ENCODE measurements around the gene AKR1D1.
"Not testable (repeated sequence)": the region's sequence is repeated elsewhere in the genome, so short reads cannot be mapped to it uniquely, and the experiment has no call there.

Gene AKR1D1

DNA sequence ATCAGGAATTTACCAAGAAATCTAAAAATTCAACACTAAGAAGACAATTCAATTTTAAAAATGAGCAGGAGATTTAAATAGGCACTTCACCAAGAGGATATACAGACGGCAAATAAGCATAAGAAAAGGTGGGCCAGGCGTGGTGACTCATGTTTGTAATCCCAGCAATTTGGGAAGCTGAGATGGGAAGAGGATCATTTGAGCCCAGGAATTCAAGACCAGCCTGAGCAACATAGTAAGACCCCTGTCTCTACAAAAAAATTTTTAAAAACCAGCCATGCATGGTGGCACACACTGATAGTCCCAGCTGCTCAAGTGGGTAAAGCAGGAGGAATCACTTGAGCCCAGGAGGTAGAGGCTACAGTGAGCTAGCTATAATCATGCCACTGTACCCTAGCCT, 3.5 kb upstream of the AKR1D1 start:
- no peak overlapping the region for H3K4me3 ChIP-seq (ENCODE audit: low read depth, low read length)

DNA sequence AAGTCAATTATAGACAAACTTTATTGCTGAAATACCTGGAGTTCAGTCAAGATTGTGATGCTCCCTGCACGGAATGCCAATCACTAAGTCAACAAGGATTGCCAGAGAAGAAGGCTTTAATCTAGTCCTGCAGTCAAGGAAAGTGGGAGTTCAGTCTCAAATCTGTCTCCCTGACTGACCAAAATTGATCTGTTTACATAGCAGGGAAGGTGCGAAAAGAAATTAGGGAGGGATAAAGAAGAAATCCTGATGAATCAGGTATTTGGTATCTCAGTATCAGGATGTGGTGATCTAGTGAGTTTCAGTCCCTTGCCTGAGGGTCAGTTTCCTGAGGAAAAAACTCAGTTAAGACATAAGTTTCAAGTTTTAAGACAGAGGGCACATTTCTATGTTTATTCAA, 2.1 kb upstream of the AKR1D1 start:
- no peak overlapping the region for H3K4me3 ChIP-seq (ENCODE audit: low read depth, low read length)

DNA sequence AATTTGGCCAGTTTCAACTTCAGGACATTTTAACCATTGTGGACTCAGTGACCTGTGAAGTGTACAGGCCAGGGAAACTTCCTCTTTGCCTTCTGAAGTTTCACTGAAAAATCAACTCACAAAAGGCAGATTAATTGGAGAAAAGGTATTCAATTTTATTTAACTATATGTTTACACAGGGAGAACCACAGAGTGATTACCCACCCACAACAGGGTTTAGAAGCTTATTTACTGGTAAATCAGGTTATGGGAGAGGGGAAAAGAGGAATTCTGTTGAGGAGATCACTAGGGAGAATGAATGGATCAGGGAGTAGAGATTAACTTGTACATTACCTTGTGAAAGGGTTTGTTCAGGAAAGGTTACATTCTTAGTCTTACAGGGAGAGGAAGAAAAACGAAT, 1.7 kb upstream of the AKR1D1 start:
- no peak overlapping the region for H3K4me3 ChIP-seq (ENCODE audit: low read depth, low read length)

DNA sequence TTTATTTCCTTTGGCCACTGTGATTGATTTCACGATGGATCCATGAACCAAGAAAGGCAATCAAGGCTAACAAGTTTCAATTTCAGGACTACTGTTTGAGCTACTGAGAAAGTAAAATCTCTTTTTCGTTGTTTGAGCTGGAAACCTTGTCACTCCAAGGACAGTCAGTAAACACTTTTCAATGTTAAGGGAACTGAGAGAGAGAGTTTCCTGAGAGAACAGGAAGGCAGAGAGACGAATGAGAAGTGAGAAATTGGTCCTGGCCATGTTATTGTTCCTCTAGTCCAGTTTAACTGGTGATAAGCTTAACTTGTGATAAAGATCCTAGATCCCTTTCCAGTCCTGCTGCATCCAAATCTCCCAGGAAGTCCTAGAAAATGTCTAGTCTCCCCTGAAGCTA, 909 bp upstream of the AKR1D1 start:
- no peak overlapping the region for H3K4me3 ChIP-seq (ENCODE audit: low read depth, low read length)

DNA sequence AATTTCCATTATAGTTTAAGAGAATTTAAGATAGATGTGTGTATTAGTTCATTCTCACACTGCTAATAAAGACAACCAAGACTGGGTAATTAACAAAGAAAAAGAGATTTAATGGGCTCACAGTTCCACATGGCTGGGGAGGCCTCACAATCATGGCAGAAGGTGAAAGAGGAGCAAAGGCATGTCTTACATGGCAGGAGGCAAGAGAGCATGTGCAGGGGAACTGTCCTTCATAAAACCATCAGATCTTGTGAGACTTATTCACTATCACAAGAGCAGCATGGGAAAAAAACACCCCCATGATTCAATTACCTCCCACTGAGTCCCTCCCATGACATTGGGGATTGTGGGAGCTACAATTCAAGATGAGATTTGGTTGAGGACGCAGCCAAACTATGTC, 473 bp upstream of the AKR1D1 start:
- H3K4me3 ChIP-seq (ENCODE audit: low read depth, low read length) = not testable (repeated sequence)

DNA sequence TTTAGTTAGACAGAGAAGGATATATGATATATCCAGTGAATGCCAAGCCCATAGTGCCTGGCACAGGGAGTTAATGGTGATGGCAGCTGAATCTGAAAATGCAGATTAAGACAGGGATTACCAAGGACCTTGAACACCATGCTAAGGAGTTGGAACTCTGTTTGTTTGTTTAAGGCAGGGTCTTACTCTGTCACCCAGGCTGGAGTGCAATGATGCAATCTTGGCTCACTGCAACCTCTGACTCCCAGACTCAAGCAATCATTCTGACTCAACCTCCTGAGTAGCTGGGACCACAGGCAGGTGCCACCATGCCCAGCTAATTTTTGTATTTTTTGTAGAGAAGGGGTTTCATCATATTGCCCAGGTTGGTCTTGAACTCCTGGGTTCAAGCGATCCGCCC, 1.6 kb downstream of the AKR1D1 start:
- no peak overlapping the region for H3K4me3 ChIP-seq (ENCODE audit: low read depth, low read length)

- H3K4me3 ChIP-seq (ENCODE audit: low read depth, low read length) = no peak overlapping the region
These were observed 2.9 kb downstream of the AKR1D1 start for GRCh38 chr7:138079137-138079536.

DNA sequence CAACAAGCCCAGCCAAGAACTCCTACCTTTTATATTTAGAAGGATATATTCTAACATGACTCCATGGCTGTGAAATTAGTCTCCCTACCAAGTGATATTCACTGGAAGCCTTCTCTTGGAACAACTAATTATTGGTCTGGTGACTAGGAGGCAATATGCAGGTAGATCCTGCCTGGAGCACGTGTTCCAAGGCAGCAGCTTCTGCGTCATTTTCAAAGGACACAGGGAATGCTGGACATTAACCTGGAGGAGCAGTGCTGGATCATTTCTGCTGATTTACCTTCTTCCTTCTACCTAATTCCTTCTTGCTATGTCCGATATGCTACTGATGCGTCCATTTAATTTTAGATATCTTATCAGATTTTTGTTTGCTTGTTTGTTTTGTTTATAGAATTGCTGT, 5.6 kb downstream of the AKR1D1 start:
- no peak overlapping the region for H3K4me3 ChIP-seq (ENCODE audit: low read depth, low read length)

GRCh38 chr7:138083859-138084258, 7.6 kb downstream of the AKR1D1 start:
- no peak overlapping the region for H3K4me3 ChIP-seq (ENCODE audit: low read depth, low read length)

DNA sequence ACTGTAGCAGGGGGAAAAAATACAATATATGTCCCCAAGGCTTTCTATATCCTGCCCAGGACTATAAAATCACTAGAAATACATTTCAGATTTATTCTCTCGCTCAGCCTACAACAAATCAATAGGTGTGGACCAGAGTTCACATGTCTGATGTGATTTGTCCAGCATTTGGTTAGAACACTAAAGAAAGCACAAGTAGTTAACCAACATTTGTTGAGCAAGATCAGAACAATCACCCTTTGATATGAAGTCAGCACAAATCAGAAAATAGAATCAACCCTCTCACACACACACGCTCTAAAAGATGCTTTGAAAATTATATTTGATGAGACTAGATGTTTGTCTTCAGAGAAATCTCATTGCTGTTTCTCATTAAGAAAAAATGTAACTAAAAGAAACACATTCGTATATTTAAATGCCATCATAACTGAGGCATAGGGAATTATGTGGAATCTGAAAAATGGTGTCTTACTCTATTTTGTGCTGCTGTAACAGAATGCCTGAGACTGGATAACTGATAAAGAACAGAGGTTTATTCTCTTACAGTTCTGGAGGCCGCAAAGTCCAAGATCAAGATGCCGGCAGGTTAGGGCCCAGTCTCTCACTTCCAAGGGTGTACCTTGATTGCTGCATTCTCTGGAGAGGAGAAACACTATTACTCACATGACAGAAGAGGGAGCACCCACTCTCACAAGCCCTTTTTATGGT, 10.5 kb downstream of the AKR1D1 start:
- H3K4me3 ChIP-seq (ENCODE audit: low read depth, low read length) = no peak overlapping the region

DNA sequence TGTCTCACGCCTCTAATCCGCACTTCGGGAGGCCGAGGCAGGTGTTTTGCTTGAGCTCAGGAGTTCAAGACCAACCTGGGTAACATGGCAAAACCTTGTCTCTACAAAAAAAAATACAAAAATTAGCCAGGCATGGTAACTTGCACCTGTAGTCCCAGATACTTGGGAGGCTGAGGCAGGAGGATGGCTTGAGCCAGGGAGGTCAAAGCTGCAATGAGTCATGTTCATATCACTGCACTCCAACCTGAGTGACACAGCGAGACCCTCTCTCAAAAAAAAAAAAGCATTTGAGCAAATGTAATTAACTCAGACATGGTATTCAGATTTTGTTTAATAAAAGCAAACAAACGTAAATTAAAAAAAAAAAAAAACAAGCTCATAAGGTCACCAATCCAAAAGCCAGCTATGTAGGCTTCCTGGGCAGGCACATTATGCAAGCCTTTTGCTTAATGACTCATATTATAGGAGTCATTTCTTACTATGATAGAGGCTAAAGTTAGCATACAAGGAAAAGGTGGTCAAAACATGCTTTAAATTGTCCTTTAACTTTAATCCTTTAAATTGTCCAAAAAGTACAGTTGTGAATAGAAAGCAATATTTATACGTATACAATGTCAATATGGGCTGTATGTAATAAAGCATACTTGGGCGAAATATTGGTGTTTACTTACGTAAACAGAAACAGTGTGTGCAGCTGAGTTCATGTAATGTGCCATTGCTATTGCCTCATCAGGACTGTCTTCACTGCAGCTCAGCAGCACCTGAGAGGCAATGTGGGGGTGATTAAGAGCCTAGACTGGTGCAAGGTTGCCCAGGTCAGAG, 13.0 kb downstream of the AKR1D1 start:
- no peak overlapping the region for H3K4me3 ChIP-seq (ENCODE audit: low read depth, low read length)

- H3K4me3 ChIP-seq (ENCODE audit: low read depth, low read length) = no peak overlapping the region
These were observed 14.8 kb downstream of the AKR1D1 start for GRCh38 chr7:138091032-138091431.

- not testable (repeated sequence) for H3K4me3 ChIP-seq (ENCODE audit: low read depth, low read length)
These were observed 15.6 kb downstream of the AKR1D1 start for GRCh38 chr7:138091840-138092239.

GRCh38 chr7:138092486-138093028, 16.3 kb downstream of the AKR1D1 start:
- H3K4me3 ChIP-seq (ENCODE audit: low read depth, low read length) = no peak overlapping the region

GRCh38 chr7:138095972-138096935, 20.0 kb downstream of the AKR1D1 start:
- no peak overlapping the region for H3K4me3 ChIP-seq (ENCODE audit: low read depth, low read length)

- H3K4me3 ChIP-seq (ENCODE audit: low read depth, low read length) = no peak overlapping the region
These were observed 20.9 kb downstream of the AKR1D1 start for GRCh38 chr7:138097064-138097741.

DNA sequence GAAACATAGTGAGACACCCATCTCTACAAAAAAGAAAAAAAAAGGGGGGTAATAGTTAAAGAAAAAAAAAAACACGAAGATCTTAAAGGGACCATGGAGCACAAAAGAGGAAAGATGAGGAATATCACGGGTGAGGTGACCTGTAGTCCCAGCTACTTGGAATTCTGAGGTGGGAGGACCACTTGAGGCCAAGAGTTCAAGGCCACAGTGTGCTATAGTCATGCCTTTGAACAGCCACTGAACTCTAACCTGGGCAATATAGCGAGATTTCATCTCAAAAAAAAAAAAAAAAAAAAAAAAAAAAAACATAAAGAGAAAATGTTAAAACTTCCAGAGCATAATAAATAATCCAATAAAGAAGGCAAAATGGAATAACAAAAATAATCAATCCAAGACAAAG, 23.6 kb downstream of the AKR1D1 start:
- H3K4me3 ChIP-seq (ENCODE audit: low read depth, low read length) = no peak overlapping the region

DNA sequence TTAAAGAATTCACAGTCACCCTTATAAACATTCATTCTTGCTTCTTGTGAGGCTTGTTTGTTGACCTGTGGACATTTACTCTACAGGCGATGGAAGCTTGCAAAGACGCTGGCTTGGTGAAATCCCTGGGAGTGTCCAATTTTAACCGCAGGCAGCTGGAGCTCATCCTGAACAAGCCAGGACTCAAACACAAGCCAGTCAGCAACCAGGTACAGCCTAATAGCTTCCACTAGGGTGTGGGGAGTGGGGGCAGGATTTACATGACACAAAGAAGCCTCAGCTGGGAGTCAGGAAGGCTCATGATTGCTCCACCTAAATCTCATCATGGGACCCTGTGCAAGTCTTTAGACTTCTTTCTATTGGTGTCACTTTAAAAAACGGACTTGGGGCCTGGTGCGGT, 29.0 kb downstream of the AKR1D1 start:
- no peak overlapping the region for H3K4me3 ChIP-seq (ENCODE audit: low read depth, low read length)

- no peak overlapping the region for H3K4me3 ChIP-seq (ENCODE audit: low read depth, low read length)
These were observed 38.8 kb downstream of the AKR1D1 start for GRCh38 chr7:138115047-138115446.

DNA sequence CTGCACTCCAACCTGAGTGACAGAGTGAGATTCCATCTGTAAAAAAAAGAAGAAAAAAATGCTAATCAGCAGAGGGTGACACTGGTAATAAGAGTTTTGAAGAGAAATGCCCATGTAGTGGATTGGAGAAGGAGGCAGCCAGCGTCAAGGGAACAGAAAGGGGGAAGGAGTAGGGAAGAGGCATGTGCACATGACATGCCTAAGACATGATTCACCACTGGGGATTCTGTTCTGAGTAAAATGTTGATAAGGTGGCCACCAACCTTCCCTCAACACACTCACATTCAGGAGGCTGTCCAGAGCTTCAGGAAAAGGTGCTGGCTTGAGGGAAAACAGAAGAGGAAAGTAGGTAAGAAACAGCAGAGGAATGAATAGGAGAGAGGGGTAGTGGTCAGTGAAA, 39.9 kb downstream of the AKR1D1 start:
- H3K4me3 ChIP-seq (ENCODE audit: low read depth, low read length) = no peak overlapping the region

DNA sequence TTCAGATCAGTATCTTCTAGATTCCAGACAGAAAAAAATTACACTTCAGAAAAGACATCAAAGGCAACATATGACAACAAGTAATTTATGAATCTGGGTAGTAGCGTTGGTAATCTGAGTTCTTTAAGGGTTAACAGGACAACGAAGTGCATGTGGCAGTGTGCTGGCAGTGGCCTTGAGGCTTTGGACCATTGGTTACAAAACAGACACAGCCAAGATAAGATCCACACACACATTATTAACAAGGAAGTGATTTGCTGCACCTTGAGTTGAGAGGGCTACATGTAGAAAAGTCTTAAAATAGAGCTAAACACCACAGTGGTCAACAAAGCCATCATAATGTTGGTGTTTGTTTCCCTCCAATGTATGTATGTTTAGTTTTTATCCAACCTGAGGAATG, 40.6 kb downstream of the AKR1D1 start:
- no peak overlapping the region for H3K4me3 ChIP-seq (ENCODE audit: low read depth, low read length)
